ENCODE data around the gene HOXA3. TPM values are rescaled to one million over a fixed set of nuclear protein-coding genes. Genes with fewer than 3 reads are reported as not detected.

HOXA3 gene
- total RNA-seq, 1 experiment from 2014 or later, result 30.2 TPM

GRCh38 chr7:27161721-27162560 is 9.6 kb upstream of the HOXA3 start:
- ATAC-seq, result no peak
- Histone ChIP-seq H3K9me3 (ENCODE audit: control insufficient read depth, insufficient read depth, low read depth, low read length) (no peaks in the 10 kb centered on the region), H3K4me1 (ENCODE audit: control insufficient read depth, insufficient read depth, low read length) (no peaks in the 10 kb centered on the region), H3K4me3 (ENCODE audit: low read depth in 2 of 2, low read length in 2 of 2) (no peak overlapping the region), H3K36me3 (ENCODE audit: control insufficient read depth, insufficient read depth, low read length) (no peaks in the 10 kb centered on the region; the same call in 1 of the 2 replicates), H3K27me3 (ENCODE audit: control insufficient read depth, insufficient read depth, low read length) (no peaks in the 10 kb centered on the region), H3K27ac (ENCODE audit: low read length) (no peak overlapping the region)
- CTCF ChIA-PET, result interaction anchor here (0.7 to 2.5 kb wide), 8 partner anchors 12 to 1269 kb away, joined by 3 to 24 read pairs (median 6); no protein-coding TSS in a partner anchor
- intact Hi-C loops (cut with micrococcal nuclease; ENCODE audit: unreplicated experiment), result loop anchor here (2.0 to 5.0 kb wide), 2 partner anchors 479 to 785 kb away; no protein-coding TSS in a partner anchor
- BruUV-seq (replicated peaks), result no TSS peak
- no peak for DNase-seq (ENCODE audit: low read depth, low spot score)
- TF ChIP-seq TCF7L2 (IDR thresholded peaks at IDR 0.05; ENCODE audit: low read depth, low read length) (no peak), REST (IDR thresholded peaks at IDR 0.05; ENCODE audit: insufficient read depth in 1 of 2, low read depth in 2 of 2, low read length in 1 of 2) (no peak), SIN3A (IDR thresholded peaks at IDR 0.05; ENCODE audit: borderline replicate concordance, insufficient read depth, low read depth, low read length) (no peak), POLR2AphosphoS5 (IDR thresholded peaks at IDR 0.05; ENCODE audit: low read depth, low read length) (no peak)
- TF ChIP-seq, protein P1, sequence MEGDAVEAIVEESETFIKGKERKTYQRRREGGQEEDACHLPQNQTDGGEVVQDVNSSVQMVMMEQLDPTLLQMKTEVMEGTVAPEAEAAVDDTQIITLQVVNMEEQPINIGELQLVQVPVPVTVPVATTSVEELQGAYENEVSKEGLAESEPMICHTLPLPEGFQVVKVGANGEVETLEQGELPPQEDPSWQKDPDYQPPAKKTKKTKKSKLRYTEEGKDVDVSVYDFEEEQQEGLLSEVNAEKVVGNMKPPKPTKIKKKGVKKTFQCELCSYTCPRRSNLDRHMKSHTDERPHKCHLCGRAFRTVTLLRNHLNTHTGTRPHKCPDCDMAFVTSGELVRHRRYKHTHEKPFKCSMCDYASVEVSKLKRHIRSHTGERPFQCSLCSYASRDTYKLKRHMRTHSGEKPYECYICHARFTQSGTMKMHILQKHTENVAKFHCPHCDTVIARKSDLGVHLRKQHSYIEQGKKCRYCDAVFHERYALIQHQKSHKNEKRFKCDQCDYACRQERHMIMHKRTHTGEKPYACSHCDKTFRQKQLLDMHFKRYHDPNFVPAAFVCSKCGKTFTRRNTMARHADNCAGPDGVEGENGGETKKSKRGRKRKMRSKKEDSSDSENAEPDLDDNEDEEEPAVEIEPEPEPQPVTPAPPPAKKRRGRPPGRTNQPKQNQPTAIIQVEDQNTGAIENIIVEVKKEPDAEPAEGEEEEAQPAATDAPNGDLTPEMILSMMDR (IDR thresholded peaks at IDR 0.05), result no peak
- in situ Hi-C loops (cut with HindIII; ENCODE audit: low pct_unique_long_range_greater_than_20kb, low sequenced_read_pairs), result no loop called here
- POLR2A ChIA-PET, result no interaction called here

DNA sequence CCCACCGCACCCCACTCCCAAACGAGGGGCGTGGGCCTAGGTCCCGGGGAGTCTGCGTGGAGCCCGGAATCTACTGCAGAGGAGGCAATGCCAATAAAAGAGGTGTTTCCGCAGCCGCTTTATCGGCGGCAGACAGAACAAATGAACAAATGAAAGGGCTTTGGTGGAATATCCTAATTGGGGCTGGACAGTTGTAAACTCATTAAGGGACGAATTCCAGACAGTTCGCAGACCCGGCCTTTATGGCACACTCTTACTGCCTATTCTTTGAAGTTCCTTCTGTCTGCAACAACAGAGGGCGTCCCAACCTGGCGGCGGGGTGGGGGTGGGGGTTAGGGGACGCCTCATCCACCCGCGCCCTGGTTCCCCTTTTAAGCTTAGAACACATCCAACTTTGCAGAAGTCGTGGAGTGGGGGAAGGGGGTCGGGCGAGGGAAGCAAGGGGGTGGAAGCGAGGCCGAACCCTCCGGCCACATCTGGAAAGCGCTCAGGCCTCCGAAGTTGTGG is 8.9 kb upstream of the HOXA3 start:
- ChIA-PET CTCF (interaction anchor here (0.6 to 2.5 kb wide), 12 partner anchors 11 to 1269 kb away, joined by 3 to 24 read pairs (median 4); no protein-coding TSS in a partner anchor), POLR2A (interaction anchor here (0.6 kb wide), 1 partner anchor 62 kb away, joined by 4 read pairs; no protein-coding TSS in a partner anchor)
- DNase-seq (ENCODE audit: low read depth, low spot score), result no peak
- intact Hi-C loops (cut with micrococcal nuclease; ENCODE audit: unreplicated experiment) (loop anchor here (2.0 to 5.0 kb wide), 2 partner anchors 478 to 784 kb away; no protein-coding TSS in a partner anchor), in situ Hi-C loops (cut with HindIII; ENCODE audit: low pct_unique_long_range_greater_than_20kb, low sequenced_read_pairs) (no loop called here)
- Histone ChIP-seq H3K4me1 (ENCODE audit: control insufficient read depth, insufficient read depth, low read length) (no peaks in the 10 kb centered on the region), H3K4me3 (ENCODE audit: low read depth in 2 of 2, low read length in 2 of 2) (peak overlapping the region; percentile 71 to 80), H3K36me3 (ENCODE audit: control insufficient read depth, insufficient read depth, low read length) (no peaks in the 10 kb centered on the region; the same call in 1 of the 2 replicates), H3K27ac (ENCODE audit: low read length) (peak overlapping the region; percentile 81), H3K27me3 (ENCODE audit: control insufficient read depth, insufficient read depth, low read length) (no peaks in the 10 kb centered on the region), H3K9me3 (ENCODE audit: control insufficient read depth, insufficient read depth, low read depth, low read length) (no peaks in the 10 kb centered on the region)
- ATAC-seq, result no peak
- no TSS peak for BruUV-seq (replicated peaks)
- TF ChIP-seq SIN3A (IDR thresholded peaks at IDR 0.05; ENCODE audit: borderline replicate concordance, insufficient read depth, low read depth, low read length) (no peak), TCF7L2 (IDR thresholded peaks at IDR 0.05; ENCODE audit: low read depth, low read length) (no peak), POLR2AphosphoS5 (IDR thresholded peaks at IDR 0.05; ENCODE audit: low read depth, low read length) (no peak), REST (IDR thresholded peaks at IDR 0.05; ENCODE audit: insufficient read depth in 1 of 2, low read depth in 2 of 2, low read length in 1 of 2) (no peak)
- TF ChIP-seq, protein P1 (IDR thresholded peaks at IDR 0.05), result no peak
